ENCODE results near the gene NFKBIZ.

The NFKBIZ gene

GRCh38 chr3:101816215-101817149 lies 32.8 kb upstream of the NFKBIZ start:
- no peak overlapping the region for H3K27ac ChIP-seq
- TF ChIP-seq ZFX (IDR thresholded peaks at IDR 0.05), result no peak
- TF ChIP-seq CTCF (conservative IDR thresholded peaks at IDR 0.05), result no peak

GRCh38 chr3:101817992-101818391 lies 31.3 kb upstream of the NFKBIZ start:
- no peak overlapping the region for H3K27ac ChIP-seq
- TF ChIP-seq ZFX (IDR thresholded peaks at IDR 0.05) (no peak), CTCF (conservative IDR thresholded peaks at IDR 0.05) (no peak)

- TF ChIP-seq CTCF (conservative IDR thresholded peaks at IDR 0.05), result no peak
- TF ChIP-seq ZFX (IDR thresholded peaks at IDR 0.05), result no peak
- H3K27ac ChIP-seq, result no peak overlapping the region
These were observed 29.6 kb upstream of the NFKBIZ start for GRCh38 chr3:101819649-101820206.

GRCh38 chr3:101821503-101821902 lies 27.8 kb upstream of the NFKBIZ start:
- TF ChIP-seq CTCF (conservative IDR thresholded peaks at IDR 0.05) (no peak), ZFX (IDR thresholded peaks at IDR 0.05) (no peak)
- H3K27ac ChIP-seq, result no peak overlapping the region

- H3K27ac ChIP-seq, result no peak overlapping the region
- TF ChIP-seq ZFX (IDR thresholded peaks at IDR 0.05), result no peak
- TF ChIP-seq CTCF (conservative IDR thresholded peaks at IDR 0.05), result no peak
These were observed 25.8 kb upstream of the NFKBIZ start for GRCh38 chr3:101823525-101823924.

- H3K27ac ChIP-seq, result no peak overlapping the region
- TF ChIP-seq CTCF (conservative IDR thresholded peaks at IDR 0.05) (no peak), ZFX (IDR thresholded peaks at IDR 0.05) (no peak)
These were observed 24.6 kb upstream of the NFKBIZ start for GRCh38 chr3:101824702-101825101.

- no peak for TF ChIP-seq ZFX (IDR thresholded peaks at IDR 0.05)
- no peak for TF ChIP-seq CTCF (conservative IDR thresholded peaks at IDR 0.05)
- no peak overlapping the region for H3K27ac ChIP-seq
These were observed 23.3 kb upstream of the NFKBIZ start for GRCh38 chr3:101825904-101826445.
